Measurements from ENCODE around the gene CHRM4.

The CHRM4 gene

GRCh38 chr11:46391578-46392420 lies at the start of gene CHRM4:
CHRM4 (minus strand) TSS chr11:46391776; CDS start chr11:46386557, 5,219 bp downstream.
- peak; percentile 54 for DNase-seq

GRCh38 chr11:46438211-46438610 lies 46.6 kb upstream of the CHRM4 start:
- no peak for DNase-seq

- DNase-seq: no peak
Measured at GRCh38 chr11:46437122-46437689, 45.6 kb upstream of the CHRM4 start.

GRCh38 chr11:46436113-46436512 lies 44.5 kb upstream of the CHRM4 start:
- no peak for DNase-seq

DNA sequence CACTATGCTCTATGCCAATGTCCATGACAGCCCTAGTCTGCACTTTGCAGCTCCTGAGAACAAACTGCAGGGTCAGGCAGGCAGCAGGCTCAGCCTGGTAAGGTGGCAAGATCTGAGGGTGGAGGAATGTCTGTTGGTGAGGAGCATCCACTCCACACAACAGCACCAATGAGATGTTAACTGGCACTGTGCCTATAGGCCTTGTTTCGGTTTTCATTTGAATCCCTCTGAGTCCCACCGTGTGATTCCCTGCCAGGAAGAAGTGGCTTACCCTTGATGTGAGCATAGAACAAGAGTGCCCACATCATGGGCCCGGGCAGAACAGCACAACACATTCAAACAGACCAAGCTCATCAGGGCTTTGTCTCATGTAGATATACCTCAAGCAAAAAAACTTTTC lies 44.1 kb upstream of the CHRM4 start:
- DNase-seq: no peak

DNA sequence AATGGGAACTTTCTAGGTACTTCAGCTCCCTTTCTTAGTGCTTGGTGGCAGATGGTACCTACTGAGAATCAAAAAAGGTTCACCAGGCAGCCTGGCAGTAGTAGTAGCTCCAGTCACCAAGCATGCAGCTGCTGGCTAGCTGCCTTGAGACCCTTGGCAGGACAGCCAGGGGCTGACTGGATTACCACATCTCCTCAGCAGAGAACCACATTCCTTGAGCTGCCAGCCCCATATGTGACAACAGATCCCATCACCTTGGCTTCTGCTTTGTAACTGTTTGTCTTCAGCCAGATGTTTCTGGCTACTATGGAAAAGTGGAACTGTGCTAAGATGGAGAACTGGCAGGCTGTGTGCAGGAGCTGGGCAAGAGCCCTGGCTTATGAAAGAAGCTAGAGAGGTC lies 39.6 kb upstream of the CHRM4 start:
- DNase-seq: no peak

DNA sequence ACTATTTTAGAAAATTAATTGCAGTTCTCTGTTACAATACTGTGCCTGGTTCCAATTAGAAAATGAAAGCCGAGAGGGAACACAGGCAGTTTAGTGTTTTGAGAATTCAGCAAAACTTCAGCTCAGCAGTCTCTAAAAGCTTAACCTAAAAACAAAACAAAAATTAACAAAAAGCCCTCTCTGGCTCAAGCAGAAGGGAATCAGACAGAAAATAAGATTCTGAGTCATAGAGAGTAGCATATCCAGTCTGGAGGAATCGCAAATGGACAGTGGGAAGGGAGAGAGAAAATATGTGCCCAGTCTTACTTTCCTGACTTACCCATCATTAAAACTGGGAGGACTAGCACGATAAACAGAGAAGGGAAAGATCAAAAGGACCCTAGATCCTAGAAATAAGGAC lies 38.1 kb upstream of the CHRM4 start:
- DNase-seq: no peak

DNA sequence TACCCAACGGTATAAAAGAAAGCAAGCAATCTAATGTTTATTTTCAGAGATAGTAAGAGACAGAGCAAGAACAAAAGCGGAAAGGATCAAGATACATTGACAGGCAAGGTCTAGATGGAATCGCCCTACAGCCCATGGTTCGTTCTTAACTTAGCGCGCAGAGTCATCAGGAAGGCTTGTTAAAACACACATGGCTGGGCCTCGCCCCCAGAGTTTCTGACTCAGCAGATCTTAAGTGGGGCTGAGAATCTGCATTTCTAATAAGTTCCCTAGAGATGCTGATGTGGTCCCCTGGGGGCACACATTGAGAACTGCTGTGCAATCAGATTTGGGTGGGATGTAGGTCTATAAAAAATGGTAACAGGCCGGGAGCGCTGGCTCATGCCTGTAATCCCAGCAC lies 35.8 kb upstream of the CHRM4 start:
- peak; percentile 17 for DNase-seq

- no peak for DNase-seq
Measured at GRCh38 chr11:46426233-46426991, 34.8 kb upstream of the CHRM4 start.

- DNase-seq: no peak
Measured at GRCh38 chr11:46422588-46422987, 31.0 kb upstream of the CHRM4 start.

- DNase-seq: no peak
Measured at GRCh38 chr11:46421257-46421880, 29.8 kb upstream of the CHRM4 start.

GRCh38 chr11:46420513-46420912 lies 28.9 kb upstream of the CHRM4 start:
- no peak for DNase-seq

DNA sequence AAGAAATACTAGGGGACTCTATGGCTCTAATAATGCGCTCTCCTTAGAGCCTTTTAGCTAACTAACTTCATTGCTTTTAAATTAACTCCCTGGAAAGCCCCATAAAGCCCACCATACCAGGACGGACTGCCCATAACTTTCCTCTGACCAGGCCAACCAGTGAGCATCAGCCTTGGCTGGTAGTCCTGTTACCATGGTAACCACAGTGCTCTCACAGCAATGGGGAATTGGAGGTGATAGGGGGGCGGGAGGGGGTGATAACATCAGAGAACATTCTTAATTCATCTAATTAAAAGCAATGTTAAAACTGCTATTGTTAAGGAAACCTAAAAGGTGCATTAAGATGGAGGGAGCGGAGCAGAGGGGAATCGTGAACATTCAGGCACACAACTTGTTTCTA lies 27.2 kb upstream of the CHRM4 start:
- DNase-seq: no peak

DNA sequence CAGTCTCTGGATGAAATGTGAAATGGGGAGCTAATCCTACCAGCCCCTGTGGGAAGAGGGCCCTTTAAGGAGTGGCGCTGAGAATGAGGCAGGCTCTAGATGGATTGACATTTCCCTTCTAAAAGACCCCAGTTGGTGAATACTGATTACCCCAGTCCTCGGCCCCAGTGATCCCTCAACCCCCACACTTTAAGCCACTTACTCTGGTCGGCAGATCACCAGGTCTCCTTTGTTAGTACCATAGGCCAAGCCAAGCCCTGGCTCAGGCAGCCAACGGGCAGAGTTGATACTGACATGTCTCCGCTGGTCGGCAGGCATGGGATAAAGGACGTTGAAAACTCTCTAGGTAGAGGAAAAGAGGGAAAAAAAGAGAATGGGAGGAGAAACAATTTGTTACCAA lies 26.1 kb upstream of the CHRM4 start:
- DNase-seq: no peak

GRCh38 chr11:46414879-46415278 lies 23.3 kb upstream of the CHRM4 start:
- no peak for DNase-seq

GRCh38 chr11:46414466-46414796 lies 22.9 kb upstream of the CHRM4 start:
- DNase-seq: peak; percentile 77

DNA sequence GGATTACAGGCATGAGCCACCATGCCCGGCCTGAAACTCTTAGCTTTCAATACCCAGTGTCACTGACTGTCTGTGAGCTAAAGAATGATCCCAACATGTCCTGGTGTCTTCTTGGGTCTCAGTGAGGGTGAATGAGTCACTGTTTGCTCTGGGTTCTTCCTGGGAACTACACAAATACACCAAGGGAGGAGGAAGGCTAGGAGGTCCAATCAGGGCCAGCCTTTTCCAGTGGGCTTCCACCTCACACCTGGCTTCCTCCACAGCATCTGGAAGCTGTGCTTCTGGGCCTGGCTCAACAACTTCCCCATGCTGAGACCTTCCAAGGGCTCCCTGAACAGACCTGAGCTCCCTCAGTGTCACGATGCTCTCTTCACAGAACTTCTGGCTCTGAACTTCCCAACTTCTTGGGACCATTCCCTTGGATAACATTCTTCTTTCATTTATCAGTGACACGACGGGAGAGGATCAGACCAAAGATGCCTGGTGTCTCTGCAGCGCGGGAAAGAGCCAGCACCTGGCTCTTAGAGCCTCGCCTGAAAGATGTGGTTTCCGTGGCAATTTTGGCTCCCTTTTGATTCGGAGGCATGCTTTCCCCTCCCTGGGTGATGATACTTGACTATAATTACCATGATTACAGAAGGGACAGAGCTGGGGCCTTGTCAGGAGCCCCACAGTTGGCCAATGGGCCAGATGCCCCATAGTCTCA lies 22.3 kb upstream of the CHRM4 start:
- no peak for DNase-seq

DNA sequence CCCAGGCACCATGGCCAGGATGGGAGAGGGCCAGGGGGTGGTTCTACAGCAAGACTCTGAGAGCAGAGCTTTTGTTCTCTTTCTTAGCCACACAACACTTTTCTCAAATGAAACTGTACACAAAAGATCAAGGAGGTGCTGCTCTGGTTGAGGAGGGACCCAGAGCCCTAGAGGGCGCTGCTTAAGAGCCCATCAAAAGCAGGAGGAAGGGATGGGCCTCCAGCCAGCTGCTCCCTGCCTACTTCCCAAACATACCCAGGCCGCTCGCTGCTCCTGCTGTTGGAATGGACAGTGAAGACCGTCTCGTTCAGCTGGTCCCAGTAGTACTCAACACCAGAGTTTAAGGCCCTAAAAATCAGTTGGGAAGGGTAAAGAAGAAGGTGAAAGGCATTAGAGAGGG lies 18.4 kb upstream of the CHRM4 start:
- no peak for DNase-seq

DNA sequence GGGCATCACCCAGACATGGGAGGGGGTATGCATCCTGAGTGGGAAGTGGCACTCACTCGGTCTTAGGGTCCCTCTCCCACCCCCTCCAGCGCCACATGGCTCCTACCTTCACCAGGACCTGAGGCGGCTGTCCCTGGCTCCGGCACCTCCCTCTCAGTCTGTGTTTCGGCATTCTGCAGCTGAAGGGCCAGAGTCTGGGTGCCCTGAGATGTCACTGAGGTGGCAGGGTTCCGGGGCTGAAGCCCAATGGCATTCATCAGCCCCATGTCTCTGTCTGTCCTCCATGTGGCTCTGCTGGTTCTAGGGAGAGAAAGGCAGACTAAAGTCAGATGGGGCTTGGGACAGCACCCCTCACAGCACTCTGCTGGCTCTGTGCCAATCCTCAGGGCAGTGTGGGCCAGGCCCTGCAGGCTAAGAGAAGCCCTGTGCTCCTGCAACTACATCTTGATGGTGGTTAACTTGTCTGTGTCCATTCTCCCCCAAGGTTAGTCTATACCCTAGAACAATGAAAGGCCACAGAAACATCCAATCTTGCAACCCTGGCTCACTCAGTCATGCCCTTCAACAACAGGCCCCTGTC lies 16.9 kb upstream of the CHRM4 start:
- DNase-seq: peak; percentile 28

DNA sequence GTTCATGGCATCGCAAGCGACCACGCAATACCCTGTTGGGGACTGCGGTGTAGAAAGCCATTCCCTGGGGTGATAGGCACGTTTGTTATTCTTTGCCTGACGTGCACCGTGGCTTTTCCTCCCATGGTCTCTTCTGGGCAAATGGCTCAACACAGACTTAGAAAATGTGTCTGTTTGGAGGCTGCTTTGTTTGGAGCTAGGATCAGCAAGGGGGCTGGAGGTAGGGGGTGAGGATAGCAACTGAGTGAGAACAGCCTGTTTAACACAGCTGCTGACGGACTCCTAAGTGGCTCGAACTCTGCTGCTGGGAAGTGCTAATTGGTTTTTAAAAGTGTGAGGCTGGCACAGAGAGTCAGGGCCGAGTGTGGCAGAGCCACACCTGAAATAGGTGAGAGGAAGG lies 16.1 kb upstream of the CHRM4 start:
- DNase-seq: no peak

DNA sequence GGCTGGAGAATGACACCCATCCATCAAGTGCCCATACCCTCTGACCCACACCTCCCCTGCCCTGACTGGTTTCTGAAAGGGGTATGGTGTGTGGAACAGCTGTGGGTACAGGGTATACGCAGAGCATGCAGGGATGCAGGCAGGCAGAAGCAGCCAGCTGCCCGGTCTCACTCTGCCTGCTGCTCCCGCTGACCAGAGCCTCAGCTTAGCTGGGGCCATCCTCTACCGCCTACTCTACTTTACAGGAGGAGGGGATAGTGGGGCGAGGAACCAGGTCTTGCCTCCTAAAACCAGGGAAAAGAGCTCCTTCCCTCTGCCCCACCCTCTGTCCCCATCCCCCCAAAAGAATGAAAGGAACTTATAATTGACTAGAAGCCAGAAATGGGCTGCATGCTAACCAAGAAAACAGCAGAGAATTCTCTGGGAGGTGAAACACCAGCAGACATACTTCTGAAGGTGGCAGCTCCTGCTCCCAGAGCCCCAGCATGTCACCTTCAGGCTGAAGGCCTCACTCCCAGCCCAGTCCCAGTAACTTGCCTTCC lies 13.0 kb upstream of the CHRM4 start:
- DNase-seq: no peak

Data from hematopoietic multipotent progenitor cell treated with erythropoietin and hydrocortisone succinate and interleukin-3 and kit ligand, for 6 days (in vitro differentiated cells).